COR-L47 (cell line): ENCODE measurements around the gene GNB5.
"Not testable (repeated sequence)": the region's sequence is repeated elsewhere in the genome, so short reads cannot be mapped to it uniquely, and the experiment has no call there.

Source experiments
- DNase-seq: peaks from one replicate; lab custom pipeline; 2025; lab: John Stamatoyannopoulos, UW

Gene GNB5

GRCh38 chr15:52112203-52112750, 78.9 kb downstream of the GNB5 start:
- DNase-seq = no peak

- DNase-seq = no peak
Observed at GRCh38 chr15:52111517-52112202, 79.5 kb downstream of the GNB5 start.

- DNase-seq = no peak
Observed at GRCh38 chr15:52109559-52110451, 81.4 kb downstream of the GNB5 start.

GRCh38 chr15:52107238-52107637, 84.0 kb downstream of the GNB5 start:
- no peak for DNase-seq

- no peak for DNase-seq
Observed at GRCh38 chr15:52106641-52107040, 84.6 kb downstream of the GNB5 start.

- DNase-seq = no peak
Observed at GRCh38 chr15:52105846-52106245, 85.3 kb downstream of the GNB5 start.

GRCh38 chr15:52104532-52105004, 86.6 kb downstream of the GNB5 start:
- no peak for DNase-seq

GRCh38 chr15:52103217-52104207, 87.7 kb downstream of the GNB5 start:
- DNase-seq = no peak

- no peak for DNase-seq
Observed at GRCh38 chr15:52102463-52102862, 88.7 kb downstream of the GNB5 start.

GRCh38 chr15:52101542-52102323, 89.5 kb downstream of the GNB5 start:
- no peak for DNase-seq

GRCh38 chr15:52100807-52101442, 90.3 kb downstream of the GNB5 start:
- DNase-seq = no peak

- DNase-seq = no peak
Observed at GRCh38 chr15:52099651-52100272, 91.4 kb downstream of the GNB5 start.

- no peak for DNase-seq
Observed at GRCh38 chr15:52098323-52098722, 92.9 kb downstream of the GNB5 start.

GRCh38 chr15:52097180-52097579, 94.0 kb downstream of the GNB5 start:
- no peak for DNase-seq

- DNase-seq = not testable (repeated sequence)
Observed at GRCh38 chr15:52096536-52096935, 94.7 kb downstream of the GNB5 start.

- no peak for DNase-seq
Observed at GRCh38 chr15:52095597-52096262, 95.5 kb downstream of the GNB5 start.

GRCh38 chr15:52094811-52095584, 96.2 kb downstream of the GNB5 start:
- DNase-seq = no peak
